Islet of Langerhans (tissue), 1 donor: ENCODE measurements around the gene HTR2B.
A peak's percentile ranks its signal among the peaks of the same experiment; 100 is the strongest.
"Not testable (repeated sequence)": the region's sequence is repeated elsewhere in the genome, so short reads cannot be mapped to it uniquely, and the experiment has no call there.

Experiments used
- FAIRE-seq: peaks from one replicate; lab custom pipeline; 2011; peaks lifted over from hg19 to GRCh38; lab: Jason Lieb, UNC

HTR2B gene

DNA sequence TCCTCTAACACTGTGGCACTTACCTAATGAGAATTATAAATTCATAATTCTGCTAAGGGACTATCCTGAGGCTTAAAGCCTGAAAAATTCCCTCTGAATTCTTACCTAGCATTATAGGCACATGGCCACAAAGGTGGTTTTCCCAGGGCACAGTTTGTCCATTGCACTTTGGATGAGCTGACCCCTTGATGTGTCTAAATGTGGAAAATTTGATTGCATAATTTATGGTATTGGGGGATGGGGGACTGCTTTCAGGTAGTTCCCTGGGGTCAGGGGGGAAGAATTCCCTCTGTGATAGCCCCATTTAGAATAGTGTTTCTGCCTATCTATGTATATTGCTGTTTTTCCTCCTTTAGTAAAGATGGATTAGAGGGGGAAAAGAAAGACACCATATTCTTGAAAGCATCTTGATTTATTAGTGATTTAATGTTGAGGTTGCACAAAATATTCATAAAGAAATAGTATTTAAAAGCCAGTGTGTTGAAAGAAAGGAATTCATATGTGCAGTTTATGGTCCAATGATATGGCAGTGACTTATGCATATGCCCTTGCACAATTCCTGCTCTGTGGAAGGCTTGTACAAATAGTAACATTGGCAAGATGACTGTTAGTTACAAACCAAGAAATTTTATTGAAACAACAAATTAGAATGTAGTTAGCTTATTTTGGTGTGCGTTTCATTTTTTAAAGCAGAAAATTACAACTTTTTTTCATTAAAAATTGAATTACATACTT lies 8.7 kb upstream of the HTR2B start:
- no peak for FAIRE-seq

DNA sequence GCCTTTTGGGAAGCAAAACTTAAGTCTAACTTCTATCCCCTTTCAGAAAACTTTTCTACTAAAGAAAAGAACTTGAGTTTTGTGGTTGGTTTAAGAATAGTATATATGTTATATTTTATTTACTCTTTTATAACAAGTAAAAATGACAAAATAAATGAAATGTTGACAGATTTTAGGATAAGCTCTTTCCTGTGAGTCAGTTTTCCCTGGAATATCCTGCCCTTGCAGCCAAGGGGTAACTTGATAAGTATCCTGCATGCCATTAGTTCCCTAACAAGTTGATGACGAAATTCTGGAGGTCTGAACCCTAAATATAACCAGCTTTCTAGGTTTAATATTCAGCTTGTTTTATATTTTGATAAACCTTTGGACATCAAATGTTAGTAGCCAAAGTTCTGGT lies 7.3 kb upstream of the HTR2B start:
- FAIRE-seq = peak; percentile 27

DNA sequence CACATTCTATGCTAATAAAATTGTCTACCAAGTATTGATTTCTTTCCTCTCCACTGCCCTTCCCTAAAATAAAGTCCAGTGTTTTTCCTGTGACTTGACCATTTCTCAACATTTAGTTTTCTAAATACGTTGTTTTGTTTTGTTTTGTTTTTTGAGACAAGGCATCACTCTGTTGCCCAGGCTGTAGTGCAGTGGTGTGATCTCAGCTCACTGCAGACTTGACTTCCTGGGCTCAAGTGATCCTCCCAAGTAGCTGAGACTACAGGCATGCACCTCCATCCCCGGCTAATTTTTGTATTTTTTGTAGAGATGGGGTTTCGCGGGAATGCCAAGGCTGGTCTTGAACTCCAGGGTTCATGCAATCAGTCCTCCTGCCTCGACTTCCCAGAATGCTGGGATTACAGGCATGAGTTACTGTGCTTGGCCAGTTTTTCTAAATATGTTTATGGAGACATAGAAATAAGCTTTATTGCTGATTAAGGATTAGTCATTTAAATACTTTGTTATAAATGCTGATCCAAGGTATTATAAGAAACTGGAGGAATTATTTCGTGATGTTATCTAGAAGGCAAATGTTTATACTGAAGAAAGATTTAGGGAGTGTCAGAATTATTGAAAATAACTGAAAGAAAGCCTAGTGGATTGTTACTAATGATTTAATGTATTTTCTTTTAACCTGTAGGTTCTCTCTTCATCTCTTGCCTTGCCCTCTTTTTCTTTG lies 5.7 kb upstream of the HTR2B start:
- no peak for FAIRE-seq

DNA sequence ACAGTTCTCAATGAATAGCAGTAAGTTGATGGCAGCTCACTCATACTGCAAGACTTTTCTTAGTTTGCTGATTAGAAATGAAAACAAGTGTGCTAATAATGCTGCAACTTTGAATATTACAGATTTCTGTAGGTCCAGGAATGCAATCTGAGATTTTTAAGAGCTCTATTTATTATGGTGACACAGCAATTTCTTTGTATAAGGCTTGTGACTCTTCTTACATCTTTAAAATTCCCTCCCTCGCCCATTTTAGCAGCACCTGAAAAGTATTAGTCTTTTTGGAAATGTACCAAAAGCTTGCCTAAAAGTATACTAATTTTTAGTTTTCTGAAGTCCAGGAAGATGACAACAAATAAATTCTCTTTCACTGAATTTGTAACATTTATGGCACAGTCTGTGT lies 4.4 kb upstream of the HTR2B start:
- FAIRE-seq = no peak

DNA sequence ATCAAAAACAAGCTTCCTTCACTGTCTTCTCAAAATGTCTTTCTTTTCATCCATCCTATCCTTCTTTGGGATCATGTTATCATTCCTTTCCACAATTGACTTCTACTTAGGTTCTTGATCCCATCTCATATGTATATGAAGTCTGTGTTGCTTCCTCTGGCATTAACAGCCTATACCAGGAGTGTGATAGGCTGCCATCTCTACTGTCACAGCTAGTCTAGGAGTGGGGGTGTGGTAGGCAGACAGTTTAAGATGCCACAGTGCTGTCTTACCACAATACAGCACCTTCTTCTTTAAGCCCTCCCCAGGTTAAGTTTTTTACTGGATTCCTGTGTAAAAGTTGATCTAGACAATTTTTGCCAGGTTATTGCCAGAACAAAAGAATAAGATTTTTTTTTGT lies 3.7 kb upstream of the HTR2B start:
- FAIRE-seq = no peak

DNA sequence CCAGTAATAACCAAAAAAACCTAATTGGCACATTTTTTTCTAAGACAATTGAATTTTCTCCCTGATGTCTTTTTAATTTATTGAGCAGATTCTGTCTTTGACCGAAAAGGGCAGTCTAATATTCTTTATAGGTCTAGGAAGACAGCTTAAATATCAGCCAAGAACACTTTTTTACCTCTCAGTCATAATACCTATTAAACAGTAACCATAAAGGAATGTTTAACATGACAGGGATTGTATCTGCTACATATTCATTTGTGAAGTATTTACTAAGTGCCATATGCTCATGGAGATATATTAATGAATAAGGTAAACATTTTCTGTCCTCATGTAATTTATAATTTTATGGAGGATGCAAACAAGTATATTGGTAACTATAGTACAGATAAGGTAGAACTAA lies 3.1 kb upstream of the HTR2B start:
- FAIRE-seq = no peak

DNA sequence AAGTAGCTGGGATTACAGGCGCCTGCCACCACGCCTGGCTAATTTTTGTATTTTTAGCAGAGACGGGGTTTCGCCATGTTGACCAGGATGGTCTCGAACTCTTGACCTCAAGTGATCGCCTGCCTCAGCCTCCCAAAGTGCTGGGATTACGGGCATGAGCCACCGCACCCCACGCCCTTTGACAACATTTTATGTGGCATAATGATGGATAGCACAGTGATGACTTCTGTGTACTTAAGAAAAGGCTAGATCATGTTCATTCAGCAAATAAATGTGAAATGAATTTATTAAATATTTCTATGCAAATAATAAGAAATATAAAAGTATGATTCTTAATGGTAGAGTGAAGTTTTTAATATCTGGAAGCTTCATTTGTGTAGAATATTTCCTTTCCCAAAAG lies 2.6 kb upstream of the HTR2B start:
- FAIRE-seq = no peak

DNA sequence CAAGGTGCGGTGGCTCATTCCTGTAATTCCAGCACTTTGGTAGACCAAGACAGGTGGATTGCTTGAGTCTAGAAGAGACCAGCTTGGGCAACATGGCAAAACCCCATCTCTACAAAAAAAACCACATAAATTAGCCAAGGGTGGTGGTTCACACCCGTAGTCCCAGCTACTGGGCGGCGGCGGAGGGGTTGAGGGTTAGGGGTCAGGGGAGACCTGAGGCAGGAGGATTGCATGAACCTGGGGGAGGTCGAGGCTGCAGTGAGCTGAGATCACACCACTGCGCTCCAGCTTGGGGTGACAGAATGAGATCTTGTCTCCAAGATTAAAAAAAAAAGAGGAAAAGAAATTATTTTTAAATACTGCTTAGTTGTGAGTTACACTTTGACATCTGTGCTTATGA lies 1.3 kb upstream of the HTR2B start:
- no peak for FAIRE-seq

DNA sequence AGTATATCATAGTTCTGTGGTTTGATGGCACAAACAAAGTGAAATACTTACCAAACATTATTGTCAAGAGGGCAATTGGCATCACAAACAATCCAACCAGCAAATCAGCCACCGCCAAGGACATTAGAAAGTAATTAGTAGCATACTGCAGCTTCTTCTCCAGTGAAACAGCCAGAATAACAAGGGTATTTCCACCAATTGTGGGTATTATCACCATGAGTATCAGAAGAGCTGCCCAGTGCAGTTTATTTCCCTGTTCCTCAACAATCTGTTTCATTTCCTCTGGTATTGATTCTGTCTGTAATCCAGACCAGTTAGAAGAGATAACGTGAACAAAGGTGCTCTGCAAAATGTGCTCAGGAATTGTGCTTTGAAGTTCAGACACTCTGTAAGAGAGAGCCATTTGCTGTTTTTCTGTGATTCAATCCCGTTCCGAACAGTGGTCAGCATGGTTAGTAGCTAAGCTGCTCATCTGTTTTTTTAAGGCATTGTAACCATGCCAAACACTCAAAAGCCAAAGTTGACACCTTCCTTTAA lies 1.4 kb downstream of the HTR2B start:
- FAIRE-seq = no peak

DNA sequence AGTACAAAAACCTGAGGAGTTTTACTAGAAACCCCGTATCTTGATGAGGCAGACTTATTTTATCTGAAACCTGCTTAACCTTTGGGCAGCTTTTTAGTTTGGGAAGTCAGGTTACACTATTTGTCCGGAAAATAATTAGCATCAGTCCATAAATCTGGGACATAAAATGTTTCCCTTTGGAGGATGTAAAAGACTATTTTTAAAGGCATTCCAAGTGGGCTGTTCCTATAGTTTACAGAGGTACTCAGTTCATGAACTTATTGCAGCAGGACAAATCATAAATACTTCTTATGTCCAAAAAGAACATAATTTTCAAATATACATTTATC lies 6.3 kb downstream of the HTR2B start:
- FAIRE-seq = peak; percentile 36

DNA sequence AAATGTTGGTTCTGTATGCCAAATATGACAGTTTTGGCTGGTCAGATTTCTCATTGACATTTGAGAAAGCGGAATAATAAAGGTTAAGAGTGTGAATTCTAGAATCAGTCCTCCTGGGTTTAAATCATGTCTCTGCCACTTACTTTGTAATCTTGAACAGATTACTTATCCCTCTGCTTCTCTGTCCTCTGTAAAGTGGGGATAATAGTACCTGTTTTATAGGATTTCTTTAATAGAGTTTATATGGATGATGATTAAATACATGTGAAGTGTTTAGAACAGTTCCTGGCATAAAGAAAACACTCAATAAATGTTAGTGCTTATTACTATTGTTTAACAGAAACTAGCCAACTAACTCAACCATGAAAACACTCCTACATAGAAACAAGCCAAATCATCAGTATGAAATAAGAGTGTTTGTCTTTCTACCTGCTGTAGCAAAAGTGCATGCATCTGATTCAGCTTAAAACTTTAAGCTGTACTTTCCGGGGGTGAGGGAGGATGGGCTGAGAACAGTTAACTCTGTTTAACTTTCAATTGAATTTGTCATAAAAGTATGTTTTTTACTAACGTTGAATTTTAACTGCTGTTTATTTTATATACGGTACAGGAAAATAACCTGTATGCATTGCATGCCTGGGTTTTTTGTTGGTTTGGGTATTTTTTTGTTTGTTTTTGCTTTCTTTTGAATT lies 6.8 kb downstream of the HTR2B start:
- FAIRE-seq = peak; percentile 66

DNA sequence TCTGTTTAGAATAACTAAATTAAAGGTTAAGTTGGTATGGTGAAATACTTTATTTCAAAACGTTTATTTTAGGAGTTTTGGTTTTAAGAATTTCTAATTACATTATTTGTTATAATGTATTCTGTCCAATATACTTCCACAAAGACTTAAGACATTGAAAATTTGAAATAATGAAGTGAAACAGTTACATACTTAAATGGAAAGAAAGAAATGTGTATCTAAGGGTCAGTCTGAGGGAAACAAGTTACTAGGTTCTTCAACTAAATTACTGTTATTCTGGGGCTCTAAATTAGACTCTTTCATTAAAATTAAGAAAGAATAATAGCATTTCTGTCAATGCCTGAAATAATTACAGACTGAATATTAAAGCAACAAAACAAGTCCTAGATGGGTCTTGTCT lies 7.7 kb downstream of the HTR2B start:
- FAIRE-seq = no peak

DNA sequence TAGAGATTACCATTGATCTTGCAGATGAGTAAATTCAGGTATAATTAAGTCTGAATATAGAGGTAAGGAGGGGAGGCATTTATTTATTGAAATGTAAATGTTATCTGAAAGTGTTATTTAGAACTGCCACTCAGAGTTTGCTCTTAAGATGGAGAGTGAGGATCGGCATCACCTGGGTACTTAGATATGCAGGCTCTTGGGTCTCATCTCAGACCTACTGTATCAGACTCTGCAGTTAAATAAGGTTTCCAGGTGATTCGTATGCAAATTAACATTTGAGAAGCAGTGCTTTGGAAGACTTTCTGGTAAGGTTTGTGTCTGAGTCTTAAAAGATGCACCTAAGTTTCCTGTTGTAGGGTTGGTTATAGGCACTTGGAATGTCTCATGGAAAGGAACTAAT lies 9.2 kb downstream of the HTR2B start:
- no peak for FAIRE-seq

DNA sequence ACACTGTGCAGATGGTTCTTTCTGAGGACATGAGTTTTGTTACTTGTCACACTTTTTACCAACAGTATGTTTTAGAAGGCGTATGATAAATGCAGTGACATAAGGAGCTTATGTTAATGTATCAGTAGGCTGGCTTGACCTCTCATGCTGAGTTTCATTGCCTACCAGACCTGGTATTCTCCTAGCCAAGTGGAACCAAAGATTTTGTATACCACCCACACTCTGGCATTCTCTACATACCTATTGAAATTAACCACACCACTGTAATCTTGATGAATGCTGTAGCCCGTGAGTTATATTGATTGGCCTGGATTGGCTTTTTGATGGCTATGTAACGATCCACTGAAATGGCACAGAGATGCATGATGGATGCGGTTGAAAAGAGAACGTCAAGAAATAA lies 11.4 kb downstream of the HTR2B start:
- no peak for FAIRE-seq

DNA sequence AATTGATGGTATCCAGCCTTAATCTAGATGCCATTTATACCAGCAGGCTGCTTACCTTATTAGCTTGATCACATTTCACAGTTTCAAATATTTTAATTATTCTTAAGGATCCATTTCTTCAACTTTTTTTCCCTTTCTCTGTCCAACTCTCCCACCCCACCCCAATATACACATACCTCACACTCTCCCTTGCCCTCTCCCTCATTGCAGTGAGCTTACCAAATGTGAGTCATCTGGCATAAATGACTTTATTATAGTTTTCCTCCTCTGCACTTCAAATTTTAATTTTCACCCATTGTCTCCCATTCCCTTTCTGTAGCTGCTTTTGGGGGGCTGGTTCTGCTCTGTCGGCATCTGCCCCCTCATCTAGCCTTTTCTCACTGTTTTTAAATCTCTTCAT lies 12.9 kb downstream of the HTR2B start:
- no peak for FAIRE-seq

DNA sequence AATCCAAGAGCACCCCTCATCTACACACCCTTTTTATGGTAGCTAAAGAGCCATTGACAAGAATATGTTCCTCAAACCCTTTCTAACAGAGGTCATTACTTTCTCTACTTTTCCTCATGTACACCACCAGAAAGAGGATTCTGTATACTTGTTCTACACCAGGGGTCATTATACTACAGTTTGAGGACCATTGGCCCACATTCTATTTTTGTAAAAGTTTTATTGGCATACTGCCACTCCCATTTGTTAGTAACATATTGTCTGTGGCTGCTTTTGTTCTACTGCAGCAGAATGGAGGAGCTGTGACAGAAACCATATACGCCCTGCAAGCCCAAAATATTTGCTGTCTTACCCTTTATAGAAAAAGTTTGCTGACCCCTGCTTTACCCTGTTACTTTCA lies 14.3 kb downstream of the HTR2B start:
- no peak for FAIRE-seq

DNA sequence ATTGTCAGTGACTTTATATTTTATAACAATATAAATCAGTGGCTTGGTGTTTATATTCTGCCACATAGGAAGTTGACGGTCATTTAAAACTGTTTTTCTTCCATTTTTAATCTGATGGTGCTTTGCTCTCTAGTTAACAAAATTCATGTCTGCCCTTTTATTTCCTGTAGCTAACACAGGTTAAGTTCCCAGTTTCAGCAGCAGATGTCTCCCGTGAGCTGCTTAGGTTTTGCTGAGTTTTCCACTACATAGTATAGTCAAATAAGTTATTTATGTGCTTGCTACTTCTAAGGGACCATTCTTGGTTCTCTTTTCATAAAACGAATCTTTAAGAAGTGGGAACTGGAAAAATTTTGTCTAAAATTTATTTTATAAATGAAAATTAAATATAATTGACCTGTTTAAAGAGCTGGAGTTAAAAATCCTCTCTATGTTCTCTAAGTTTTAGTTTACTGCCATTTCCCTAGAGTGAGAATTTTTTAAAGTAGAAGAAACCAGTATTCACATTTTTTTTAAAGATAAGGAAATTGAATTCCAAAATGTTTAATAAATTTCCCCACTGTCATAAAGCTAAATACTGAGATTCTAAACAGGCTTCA lies 20.6 kb downstream of the HTR2B start:
- peak; percentile 96 for FAIRE-seq

DNA sequence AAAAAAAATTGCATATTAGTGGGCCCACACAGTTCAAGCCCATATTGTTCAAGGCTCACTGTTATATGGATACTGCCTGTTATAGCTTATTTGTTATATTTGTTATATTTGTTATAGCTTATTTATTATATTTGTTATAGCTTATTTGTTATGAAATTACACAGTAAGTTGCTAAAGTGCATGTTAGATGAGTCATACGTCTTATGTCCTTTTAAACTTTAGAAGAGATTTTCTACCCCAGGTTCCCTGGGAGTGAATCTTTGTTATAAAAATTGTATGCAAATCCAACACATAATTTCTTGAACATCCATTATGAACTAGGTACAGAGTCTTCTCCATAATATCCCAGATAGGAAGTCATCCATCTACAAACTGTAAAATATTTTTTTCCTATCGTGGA lies 22.1 kb downstream of the HTR2B start:
- FAIRE-seq = no peak

DNA sequence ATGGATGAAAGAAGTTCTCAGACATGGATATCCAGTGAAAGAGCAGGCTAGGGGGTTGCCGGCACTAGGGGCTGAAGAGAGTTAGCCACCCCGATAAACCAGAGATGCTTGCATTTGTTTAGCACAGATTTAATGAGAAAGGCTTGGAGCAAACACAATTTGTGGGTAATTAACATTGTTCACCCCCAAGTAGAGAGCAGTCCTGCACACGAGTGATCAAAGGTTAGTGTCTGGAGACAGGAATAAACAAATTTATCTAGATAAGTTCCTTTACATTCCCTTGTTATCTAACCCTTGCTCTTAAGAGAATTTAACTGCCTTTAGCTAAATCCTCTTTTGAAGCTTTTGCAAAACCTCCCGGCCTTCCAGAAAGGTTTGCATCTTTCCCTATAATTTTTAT lies 23.9 kb downstream of the HTR2B start:
- FAIRE-seq = no peak

DNA sequence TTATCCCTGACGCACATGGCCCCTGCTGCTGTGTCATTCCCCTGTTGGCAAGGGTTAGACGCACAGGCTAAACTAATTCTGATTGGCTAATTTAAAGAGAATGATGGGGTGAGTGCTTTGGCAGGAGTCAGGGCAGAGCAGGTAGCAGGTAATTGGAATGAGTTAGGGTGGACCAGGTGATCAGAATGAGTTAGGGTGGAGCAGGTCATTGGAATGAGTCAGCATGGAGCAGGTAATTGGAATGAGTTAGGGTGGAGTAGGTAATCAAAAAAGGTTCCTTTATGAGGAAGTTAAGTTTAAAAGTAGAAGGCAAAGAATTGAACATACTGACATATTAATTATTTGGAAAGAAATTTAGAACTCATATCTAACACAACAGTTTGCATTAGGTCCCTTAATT lies 24.5 kb downstream of the HTR2B start:
- FAIRE-seq = not testable (repeated sequence)

DNA sequence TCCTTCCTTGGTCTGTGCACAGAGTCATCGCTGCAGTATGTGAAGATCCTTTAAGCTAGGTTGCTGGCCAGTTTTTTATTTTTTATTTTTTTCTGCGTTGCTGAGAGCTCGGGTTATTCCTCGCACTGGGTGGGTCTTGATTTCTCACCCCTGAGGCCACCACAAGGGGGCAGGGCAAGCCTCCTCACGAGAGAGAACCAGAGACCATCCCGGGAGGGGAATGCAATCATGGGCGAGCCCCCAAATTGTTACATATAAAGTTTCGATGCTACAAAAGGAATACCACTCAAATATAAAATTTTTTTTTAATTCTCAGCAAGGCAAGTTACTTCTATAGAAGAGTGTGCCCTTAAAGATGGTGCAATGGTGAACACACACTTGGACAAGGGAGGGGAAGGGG lies 24.9 kb downstream of the HTR2B start:
- no peak for FAIRE-seq

DNA sequence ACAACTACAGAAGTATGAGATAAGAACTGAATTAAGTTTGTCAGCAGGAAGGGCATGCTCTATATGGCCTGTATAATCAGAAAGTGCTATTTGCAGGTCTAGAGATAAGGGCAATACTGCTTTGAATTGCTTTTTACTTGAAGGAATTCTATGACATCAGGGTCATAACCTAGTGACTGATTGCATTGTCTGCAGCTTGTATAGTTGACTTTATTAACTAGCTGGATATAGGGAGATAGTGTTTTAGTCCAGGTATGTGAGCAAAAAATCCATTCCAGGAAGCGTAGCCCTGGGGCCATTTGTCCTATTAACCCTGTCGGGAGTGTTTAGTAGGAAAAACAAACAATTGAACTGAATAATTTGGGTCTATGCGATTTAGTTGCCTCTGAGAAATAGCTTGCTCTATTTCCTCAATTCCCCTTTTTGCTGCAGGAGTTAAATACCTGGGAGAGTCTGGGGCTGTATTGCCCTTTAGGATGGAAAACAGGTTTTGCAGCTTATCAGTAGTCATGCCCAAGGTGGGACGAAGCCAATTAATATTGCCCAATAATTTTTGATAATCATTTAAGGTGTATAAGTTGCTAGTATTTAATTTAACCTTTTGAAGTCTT lies 30.0 kb downstream of the HTR2B start:
- FAIRE-seq = no peak

DNA sequence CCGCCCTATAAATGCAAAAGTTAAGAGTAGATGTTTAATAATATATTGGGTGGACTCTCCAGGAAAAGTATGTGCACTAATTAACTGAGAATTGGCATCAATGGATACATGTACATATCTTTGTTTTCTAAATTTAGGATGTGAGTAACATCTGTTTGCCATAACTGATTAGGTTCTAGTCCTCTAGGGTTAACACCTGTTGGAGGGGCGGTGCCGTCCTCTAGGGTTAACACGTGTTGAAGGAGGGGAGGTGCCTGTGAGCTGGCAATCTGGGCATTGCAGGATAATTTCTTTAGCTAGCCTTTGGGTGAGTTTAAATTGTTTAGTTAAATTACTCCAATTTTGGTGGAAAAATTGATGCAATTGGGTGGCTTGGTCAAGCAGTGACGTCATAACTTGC lies 30.9 kb downstream of the HTR2B start:
- no peak for FAIRE-seq
